ENCODE data around the gene CRIP1.
A peak's percentile ranks its signal among the peaks of the same experiment; 100 is the strongest.

Gene CRIP1

GRCh38 chr14:105492971-105493871 lies 6.5 kb downstream of the CRIP1 start:
- no peak for DNase-seq

GRCh38 chr14:105493921-105494605 lies 7.4 kb downstream of the CRIP1 start:
- DNase-seq = no peak

GRCh38 chr14:105494606-105494929 lies 7.9 kb downstream of the CRIP1 start:
- DNase-seq = no peak

- DNase-seq = peak in 1 of 14 donors; percentile 54
Measured at GRCh38 chr14:105495101-105495989, 8.7 kb downstream of the CRIP1 start.

- DNase-seq = no peak
Measured at GRCh38 chr14:105495990-105496830, 9.5 kb downstream of the CRIP1 start.

GRCh38 chr14:105496831-105497591 lies 10.3 kb downstream of the CRIP1 start:
- DNase-seq = no peak

GRCh38 chr14:105497671-105498429 lies 11.2 kb downstream of the CRIP1 start:
- DNase-seq = no peak

- peak in 8 of 14 donors; percentile 55 to 85 (median 74) for DNase-seq
Measured at GRCh38 chr14:105498430-105499255, 12.0 kb downstream of the CRIP1 start.

- DNase-seq = peak in 13 of 14 donors; percentile 19 to 93 (median 77)
Measured at GRCh38 chr14:105499256-105500035, 12.8 kb downstream of the CRIP1 start.

GRCh38 chr14:105500036-105500725 lies 13.5 kb downstream of the CRIP1 start:
- no peak for DNase-seq

GRCh38 chr14:105500726-105501101 lies 14.0 kb downstream of the CRIP1 start:
- DNase-seq = no peak

GRCh38 chr14:105501504-105502291 lies 15.0 kb downstream of the CRIP1 start:
- DNase-seq = no peak

GRCh38 chr14:105502446-105503295 lies 16.0 kb downstream of the CRIP1 start:
- DNase-seq = no peak

- no peak for DNase-seq
Measured at GRCh38 chr14:105503296-105503640, 16.6 kb downstream of the CRIP1 start.

- no peak for DNase-seq
Measured at GRCh38 chr14:105503935-105504692, 17.4 kb downstream of the CRIP1 start.

Data from C1 segment of cervical spinal cord (tissue), 14 donors.